Naive B cell (primary cell): ENCODE measurements around the gene GCNT3. TPM values are rescaled to one million over a fixed set of nuclear protein-coding genes. Genes with fewer than 3 reads are reported as not detected.
"Not testable (repeated sequence)": the region's sequence is repeated elsewhere in the genome, so short reads cannot be mapped to it uniquely, and the experiment has no call there.

ENCODE experiments used
- ATAC-seq, 2 donors: fragments of 150-1000 bp; cut with Tn5 transposase; 2 replicates each; pipeline ENCODE4 v1.10.0; 2021; ENCODE audit warnings: low read depth in 2 of 2, mild to moderate bottlenecking in 2 of 2, moderate library complexity in 2 of 2
- DNase-seq: peaks from one replicate; pipeline ENCODE4 v3.0.0; 2022
- H3K27ac Mint-ChIP-seq, 6 donors: one replicate each; pipeline ENCODE4 v1.8.0; 2020 to 2022; ENCODE audit warnings: mild to moderate bottlenecking in 6 of 6, mixed read lengths in 6 of 6, moderate library complexity in 5 of 6, inconsistent platforms in 2 of 6
- H3K27me3 Mint-ChIP-seq, 3 donors: one replicate each; pipeline ENCODE4 v1.8.0; 2021 to 2022; ENCODE audit warnings: mixed read lengths in 3 of 3, mild to moderate bottlenecking in 1 of 3
- H3K36me3 Mint-ChIP-seq, 2 donors: one replicate each; pipeline ENCODE4 v1.8.0; 2020 to 2022; ENCODE audit warnings: mixed read lengths in 2 of 2, inconsistent platforms in 1 of 2, mild to moderate bottlenecking in 1 of 2
- H3K4me1 Mint-ChIP-seq, 3 donors: one replicate each; pipeline ENCODE4 v1.8.0; 2020 to 2022; ENCODE audit warnings: mixed read lengths in 3 of 3, inconsistent platforms in 1 of 3, mild to moderate bottlenecking in 1 of 3, moderate library complexity in 1 of 3
- H3K4me3 Mint-ChIP-seq, 8 donors: one replicate each; pipeline ENCODE4 v1.8.0; 2020 to 2022; ENCODE audit warnings: mild to moderate bottlenecking in 8 of 8, mixed read lengths in 8 of 8, moderate library complexity in 8 of 8, inconsistent platforms in 2 of 8
- H3K9me3 Mint-ChIP-seq, 7 donors: one replicate each; pipeline ENCODE4 v1.8.0; 2020 to 2022; ENCODE audit warnings: mixed read lengths in 7 of 7, mild to moderate bottlenecking in 5 of 7, inconsistent platforms in 2 of 7, moderate library complexity in 1 of 7
- polyA plus RNA-seq, 6 donors: library from polyadenylated mRNA; unstranded; fragments of 300-500 nt; fragmentation: Illumina TruSeq; gene quantifications; one replicate each; pipeline ENCODE4 v1.2.3, GENCODE V29; 2021; ENCODE audit warnings: low read depth in 6 of 6

The GCNT3 gene
- polyA plus RNA-seq, 6 donors from 2014 or later: not detected

DNA sequence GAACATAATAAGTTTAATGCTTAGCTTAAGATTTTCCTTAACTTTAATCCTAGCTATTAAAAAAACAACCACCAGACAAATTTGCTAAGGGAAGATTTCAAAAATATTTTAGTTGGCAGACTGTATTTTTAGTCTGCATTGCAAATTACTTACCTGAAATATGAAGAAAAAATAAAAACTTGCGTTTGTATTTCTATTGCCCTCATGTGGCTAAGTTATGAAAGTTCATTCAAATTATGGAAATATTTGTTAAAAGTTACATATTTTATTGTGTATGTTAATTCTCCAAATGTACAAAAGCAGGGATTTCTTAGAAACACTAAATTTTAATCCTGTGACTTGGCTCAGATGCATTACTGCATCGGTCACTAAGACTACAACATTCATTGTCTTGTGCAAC lies 30.8 kb downstream of the GCNT3 start:
- no peak for ATAC-seq
- peaks cover 5 to 15% of the 10 kb centered on the region in 2 donors for H3K36me3 Mint-ChIP-seq

DNA sequence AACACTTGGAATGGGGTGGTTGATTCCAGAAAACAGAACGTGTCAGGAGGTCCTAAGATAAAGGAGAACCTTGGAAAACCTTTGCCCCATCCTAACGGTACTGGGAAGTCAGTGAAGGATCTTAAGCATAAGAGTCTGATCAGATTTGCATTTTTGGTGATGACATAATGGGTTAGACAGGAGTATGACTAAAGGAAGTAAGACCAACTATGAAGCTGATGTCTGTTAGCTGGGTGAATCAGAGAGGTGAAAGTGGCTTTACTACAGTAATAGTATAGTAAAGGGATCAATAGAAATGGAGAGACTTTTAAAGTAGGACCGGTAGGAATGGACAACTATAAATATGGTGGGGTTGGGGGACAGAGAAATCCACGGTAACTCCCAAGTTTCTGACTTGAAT lies 33.2 kb downstream of the GCNT3 start:
- DNase-seq (no peak), ATAC-seq (no peak)
- Mint-ChIP-seq H3K27ac (peak overlapping the region in 4 of 6 donors; percentile 0 to 11 (median 8)), H3K4me3 (no peak overlapping the region), H3K9me3 (no peaks in the 10 kb centered on the region), H3K36me3 (peaks cover 13 to 15% of the 10 kb centered on the region in 2 donors), H3K27me3 (no peaks in the 10 kb centered on the region), H3K4me1 (peaks cover 0 to 11% (median 0%) of the 10 kb centered on the region in 3 donors)

More for the DNA sequence above, 30.8 kb downstream of the GCNT3 start:
- Mint-ChIP-seq H3K27me3 (no peaks in the 10 kb centered on the region), H3K9me3 (no peaks in the 10 kb centered on the region), H3K4me3 (no peak overlapping the region), H3K27ac (no peak overlapping the region), H3K4me1 (peaks cover 0 to 11% (median 0%) of the 10 kb centered on the region in 3 donors)
- DNase-seq: no peak

DNA sequence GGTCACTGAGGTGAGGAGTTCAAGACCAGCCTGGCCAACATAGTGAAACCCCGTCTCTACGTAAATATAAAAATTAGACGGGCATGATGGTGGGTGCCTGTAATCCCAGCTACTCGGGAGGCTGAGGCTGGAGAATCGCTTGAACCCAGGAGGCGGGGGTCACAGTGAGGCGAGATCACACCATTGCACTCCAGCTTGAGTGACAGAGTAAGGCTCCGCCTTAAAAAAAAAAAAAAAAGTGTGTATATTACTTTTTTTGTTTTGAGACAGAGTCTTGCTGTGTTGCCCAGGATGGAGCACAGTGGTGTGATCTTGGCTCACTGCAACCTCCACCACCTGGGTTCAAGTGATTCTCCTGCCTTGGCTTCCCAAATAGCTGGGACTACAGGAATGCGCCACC lies 34.2 kb downstream of the GCNT3 start:
- not testable (repeated sequence) for H3K9me3 Mint-ChIP-seq, H3K27me3 Mint-ChIP-seq, ATAC-seq, DNase-seq, H3K4me3 Mint-ChIP-seq
- peaks cover 0 to 11% (median 0%) of the 10 kb centered on the region in 3 donors for H3K4me1 Mint-ChIP-seq
- peaks cover 15 to 22% of the 10 kb centered on the region in 2 donors for H3K36me3 Mint-ChIP-seq
- H3K27ac Mint-ChIP-seq: peak overlapping the region in 1 of 6 donors; percentile 34

DNA sequence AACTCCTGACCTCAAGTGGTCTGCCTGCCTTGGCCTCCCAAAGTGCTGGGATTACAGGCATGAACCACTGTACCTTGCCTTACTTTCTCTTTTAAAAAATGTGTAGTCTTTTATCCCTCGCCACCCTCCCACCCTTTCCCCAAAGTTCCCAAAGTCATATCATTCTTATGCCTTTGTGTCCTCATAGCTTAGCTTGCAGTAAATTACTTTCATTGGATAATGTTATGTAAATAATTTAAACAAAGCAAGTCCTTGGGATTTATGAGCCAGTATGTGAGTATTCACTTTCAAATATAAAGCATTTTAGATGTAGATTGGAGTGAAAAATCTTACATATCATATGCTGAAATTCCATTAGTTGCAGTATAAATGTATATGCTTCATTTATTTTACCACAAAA lies 34.7 kb downstream of the GCNT3 start:
- Mint-ChIP-seq H3K4me1 (peaks cover 0 to 11% (median 0%) of the 10 kb centered on the region in 3 donors), H3K27ac (no peak overlapping the region), H3K27me3 (no peaks in the 10 kb centered on the region), H3K4me3 (no peak overlapping the region), H3K36me3 (peaks cover 15 to 23% of the 10 kb centered on the region in 2 donors), H3K9me3 (no peaks in the 10 kb centered on the region)
- ATAC-seq (no peak), DNase-seq (no peak)

DNA sequence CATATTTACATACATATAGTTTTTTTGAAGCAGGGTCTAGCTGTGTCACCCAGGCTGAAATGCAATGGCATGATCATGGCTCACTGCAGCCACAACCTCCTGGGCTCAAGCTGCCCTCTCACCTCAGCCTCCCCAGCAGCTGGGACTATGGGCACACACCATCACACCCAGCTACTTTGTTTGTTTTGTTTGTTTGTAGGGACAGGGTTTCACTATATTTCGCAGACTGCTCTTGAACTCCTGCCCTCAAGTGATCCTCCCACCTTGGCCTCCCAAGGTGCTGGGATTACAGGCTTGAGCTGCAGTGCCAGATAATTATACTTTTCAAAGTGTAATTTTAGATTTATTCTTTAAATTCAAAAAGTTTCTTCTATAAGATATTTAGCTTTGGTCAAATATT lies 35.5 kb downstream of the GCNT3 start:
- ATAC-seq (no peak), DNase-seq (no peak)
- no peak overlapping the region for H3K4me3 Mint-ChIP-seq
- no peaks in the 10 kb centered on the region for H3K9me3 Mint-ChIP-seq
- H3K36me3 Mint-ChIP-seq: peaks cover 15 to 23% of the 10 kb centered on the region in 2 donors
- no peaks in the 10 kb centered on the region for H3K27me3 Mint-ChIP-seq
- H3K4me1 Mint-ChIP-seq: peaks cover 0 to 11% (median 0%) of the 10 kb centered on the region in 3 donors
- no peak overlapping the region for H3K27ac Mint-ChIP-seq

DNA sequence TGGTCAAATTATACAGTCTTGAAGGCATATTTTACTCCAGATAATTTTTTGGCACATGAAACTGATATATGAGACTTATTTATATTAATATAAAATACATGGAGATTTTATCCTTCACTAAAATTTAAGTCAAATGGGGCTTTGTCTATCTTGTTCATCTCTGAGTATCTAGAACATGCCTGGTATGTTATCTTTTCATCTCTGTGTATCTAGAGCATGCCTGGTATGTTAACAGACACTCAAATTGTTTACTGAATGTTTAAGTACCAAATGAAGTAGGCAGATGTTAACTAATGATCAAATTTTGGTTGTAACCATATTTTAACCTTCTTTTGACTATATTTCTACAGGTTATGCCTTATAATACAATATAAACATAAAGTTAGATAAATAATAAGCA lies 38.0 kb downstream of the GCNT3 start:
- peaks cover 0 to 14% (median 0%) of the 10 kb centered on the region in 3 donors for H3K4me1 Mint-ChIP-seq
- peaks cover 10 to 28% of the 10 kb centered on the region in 2 donors for H3K36me3 Mint-ChIP-seq
- no peak for ATAC-seq
- no peak overlapping the region for H3K4me3 Mint-ChIP-seq
- DNase-seq: no peak
- H3K27me3 Mint-ChIP-seq: no peaks in the 10 kb centered on the region
- no peak overlapping the region for H3K27ac Mint-ChIP-seq
- H3K9me3 Mint-ChIP-seq: no peaks in the 10 kb centered on the region

DNA sequence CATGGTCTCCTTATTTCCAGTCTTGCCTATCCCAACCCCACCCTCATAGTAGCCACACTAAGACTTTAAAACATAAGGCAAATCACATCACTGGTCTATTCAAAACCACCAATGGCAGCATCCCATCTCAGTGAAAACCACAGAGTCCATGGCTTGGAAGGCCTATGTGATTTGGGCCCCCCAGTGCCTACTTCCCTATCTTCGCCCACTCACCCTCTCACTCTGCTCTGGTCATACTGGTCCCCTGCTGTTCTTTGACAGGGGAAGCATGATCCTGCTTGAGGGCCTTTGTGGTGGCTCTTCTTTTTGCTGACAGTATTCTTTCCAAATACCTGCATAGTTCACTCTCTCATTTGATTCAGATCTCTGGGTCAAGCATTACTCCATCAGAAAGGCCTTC lies 42.5 kb downstream of the GCNT3 start:
- H3K36me3 Mint-ChIP-seq: peaks cover 0 to 21% of the 10 kb centered on the region in 2 donors
- no peak for ATAC-seq
- H3K4me3 Mint-ChIP-seq: no peak overlapping the region
- no peak overlapping the region for H3K27ac Mint-ChIP-seq
- no peaks in the 10 kb centered on the region for H3K27me3 Mint-ChIP-seq
- no peak for DNase-seq
- no peaks in the 10 kb centered on the region for H3K9me3 Mint-ChIP-seq
- H3K4me1 Mint-ChIP-seq: peaks cover 5 to 7% (median 7%) of the 10 kb centered on the region in 3 donors

DNA sequence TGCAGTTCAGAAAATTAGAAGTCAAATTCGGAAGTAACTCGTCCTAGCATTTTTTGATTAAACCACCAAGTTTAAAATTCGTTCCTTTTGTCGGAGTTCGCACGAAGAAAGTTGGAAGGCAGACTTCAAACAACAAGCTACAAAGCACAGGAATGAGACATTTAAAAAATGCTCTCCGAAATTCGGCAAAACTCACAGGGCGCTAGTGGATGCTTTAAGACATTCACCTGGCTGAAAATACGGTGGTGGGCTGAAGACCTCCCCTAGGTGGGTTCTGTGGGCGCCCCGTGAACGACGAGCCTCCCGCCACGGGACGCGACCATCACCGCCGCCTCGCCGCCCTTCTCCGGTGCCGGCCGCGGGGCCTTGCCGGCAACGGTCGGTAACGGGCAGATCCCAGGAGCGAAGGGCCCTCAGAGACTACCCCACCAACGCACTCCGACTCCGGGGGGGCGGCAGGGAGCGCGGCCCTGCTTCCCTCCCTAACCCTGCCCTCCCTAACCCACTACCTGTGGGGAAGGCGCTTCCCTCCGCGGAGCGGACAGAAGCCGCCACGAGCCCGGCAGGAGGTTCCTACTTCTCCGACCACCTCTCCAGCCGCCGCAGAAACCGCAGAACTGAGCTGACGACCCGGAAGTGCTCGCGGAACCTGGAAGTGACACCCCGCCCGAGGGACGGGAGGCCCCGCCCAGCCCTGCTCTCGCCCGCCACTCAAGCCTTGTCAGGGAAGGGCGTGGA lies 45.5 kb downstream of the GCNT3 start, which contains the start of gene GTF2A2:
Gene GTF2A2, minus strand, starts transcription at position 619 of the 738 bp plus-strand sequence. CDS start 5,238 bp downstream, outside the sequence.
- peak; percentile 99 for ATAC-seq
- Mint-ChIP-seq H3K27ac (peak within 1 kb of the TSS in 5 of 6 donors; percentile 85 to 92 (median 91)), H3K36me3 (peaks cover 5 to 6% of the 10 kb centered on the region in 2 donors), H3K4me1 (peaks cover 7 to 10% (median 10%) of the 10 kb centered on the region in 3 donors), H3K27me3 (no peaks in the 10 kb centered on the region), H3K4me3 (peak within 1 kb of the TSS in 3 of 8 donors; percentile 57 to 93 (median 91)), H3K9me3 (no peaks in the 10 kb centered on the region)
- peak; percentile 92 for DNase-seq

DNA sequence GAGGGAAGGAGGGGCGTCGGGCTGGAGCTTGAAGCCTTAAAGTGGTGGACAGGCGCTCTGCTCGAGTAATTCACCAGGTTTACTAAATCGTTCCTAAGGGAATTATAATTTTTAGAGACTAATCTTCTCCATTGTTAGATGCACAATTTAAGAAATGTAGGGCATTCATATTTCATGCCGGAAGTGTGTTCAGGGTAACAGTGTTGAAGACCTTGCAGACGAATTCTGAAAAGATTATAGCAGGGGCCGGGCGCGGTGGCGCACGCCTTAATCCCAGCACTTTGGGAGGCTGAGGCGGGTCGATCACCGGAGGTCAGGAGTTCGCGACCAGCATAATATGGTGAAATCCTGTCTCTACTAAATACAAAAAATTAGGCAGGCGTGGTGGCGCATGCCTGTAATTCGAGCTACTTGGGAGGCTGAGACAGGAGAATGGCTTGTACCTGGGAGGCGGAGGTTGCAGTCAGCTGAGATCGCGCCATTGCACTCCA lies 46.1 kb downstream of the GCNT3 start:
- H3K4me3 Mint-ChIP-seq: peak overlapping the region in 2 of 8 donors; percentile 91 to 93
- no peaks in the 10 kb centered on the region for H3K27me3 Mint-ChIP-seq
- no peaks in the 10 kb centered on the region for H3K9me3 Mint-ChIP-seq
- H3K36me3 Mint-ChIP-seq: peaks cover 1 to 6% of the 10 kb centered on the region in 2 donors
- no peak for DNase-seq
- ATAC-seq: no peak
- H3K4me1 Mint-ChIP-seq: peaks cover 4 to 10% (median 10%) of the 10 kb centered on the region in 3 donors
- peak overlapping the region in 4 of 6 donors; percentile 85 to 92 (median 92) for H3K27ac Mint-ChIP-seq

DNA sequence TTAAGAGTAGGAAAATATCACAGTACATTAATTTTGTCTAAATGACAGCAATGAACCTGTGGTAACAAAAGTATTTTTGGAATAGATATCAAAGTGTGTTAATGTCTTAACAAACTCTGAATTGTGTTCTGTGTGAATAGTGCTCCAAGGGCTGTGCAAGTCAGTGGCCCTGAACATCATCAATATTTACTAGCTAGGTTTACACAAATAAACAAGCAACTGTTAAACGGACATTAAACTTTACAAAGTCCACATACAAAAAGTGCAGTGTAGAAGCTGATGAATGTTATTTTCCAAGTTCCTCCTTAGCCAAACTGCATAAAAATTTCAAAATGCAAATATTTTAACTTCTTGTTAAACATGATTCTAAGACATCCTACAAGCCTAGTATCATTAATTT lies 47.8 kb downstream of the GCNT3 start:
- ATAC-seq (no peak), DNase-seq (no peak)
- Mint-ChIP-seq H3K27ac (peak overlapping the region in 2 of 6 donors; percentile 32 to 41), H3K4me1 (peaks cover 0 to 10% (median 10%) of the 10 kb centered on the region in 3 donors), H3K9me3 (no peaks in the 10 kb centered on the region), H3K27me3 (no peaks in the 10 kb centered on the region), H3K36me3 (peaks cover 0 to 6% of the 10 kb centered on the region in 2 donors), H3K4me3 (peak overlapping the region in 3 of 8 donors; percentile 6 to 65 (median 25))

DNA sequence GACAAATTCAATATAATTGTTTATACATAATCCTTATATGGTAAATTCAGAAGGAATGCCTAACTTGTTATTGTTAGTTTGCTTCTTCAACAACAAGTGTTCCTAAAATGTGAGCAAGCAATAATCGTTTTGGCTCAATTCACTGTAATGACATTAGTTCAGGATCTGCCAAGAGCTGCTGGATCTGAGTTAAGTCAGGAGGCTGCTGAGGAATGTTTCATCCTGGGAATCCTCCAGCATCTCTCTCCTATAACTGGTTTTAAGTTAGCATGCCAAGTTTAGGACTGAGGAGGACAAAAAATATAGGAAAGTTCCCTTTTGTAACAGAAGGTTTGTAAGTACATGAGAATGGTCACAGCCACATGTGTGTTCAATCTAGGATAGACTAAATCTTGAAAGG lies 50.7 kb downstream of the GCNT3 start:
- Mint-ChIP-seq H3K4me3 (no peak overlapping the region), H3K4me1 (peaks cover 0 to 13% (median 10%) of the 10 kb centered on the region in 3 donors), H3K9me3 (no peaks in the 10 kb centered on the region), H3K27me3 (no peaks in the 10 kb centered on the region), H3K36me3 (peaks cover 0 to 6% of the 10 kb centered on the region in 2 donors), H3K27ac (no peak overlapping the region)
- DNase-seq: no peak
- ATAC-seq: no peak

DNA sequence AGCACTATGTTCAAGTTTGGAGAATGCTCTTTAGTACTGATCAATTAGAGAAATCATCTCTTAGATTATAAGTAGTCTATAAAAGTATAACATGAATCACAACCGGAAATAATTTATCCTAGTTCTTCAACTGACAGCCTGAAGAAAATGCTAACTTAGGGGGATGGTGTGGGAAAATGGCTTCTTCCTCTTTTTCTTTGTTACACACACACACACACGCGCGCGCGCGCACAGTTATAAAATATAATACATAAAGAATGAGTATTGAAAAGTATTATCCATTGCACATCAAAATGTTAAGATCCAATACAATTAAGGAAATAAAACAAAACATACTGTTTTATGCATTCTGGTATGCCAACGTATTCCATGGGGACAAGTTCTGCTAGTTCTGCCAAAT lies 57.0 kb downstream of the GCNT3 start:
- no peak overlapping the region for H3K27ac Mint-ChIP-seq
- no peak overlapping the region for H3K4me3 Mint-ChIP-seq
- no peaks in the 10 kb centered on the region for H3K9me3 Mint-ChIP-seq
- peaks cover 0 to 5% of the 10 kb centered on the region in 2 donors for H3K36me3 Mint-ChIP-seq
- DNase-seq (no peak), ATAC-seq (no peak)
- peaks cover 0 to 6% (median 0%) of the 10 kb centered on the region in 3 donors for H3K4me1 Mint-ChIP-seq
- no peaks in the 10 kb centered on the region for H3K27me3 Mint-ChIP-seq
